WTC11 (cell line): ENCODE data around the gene SMARCA5.

Experiments
- AFF4 ChIP-seq: sonication (generic); formaldehyde crosslinking; IDR thresholded peaks from 2 replicates; pipeline ENCODE4 v1.8.1; 2023; ENCODE audit warnings: mild to moderate bottlenecking, missing genetic modification reagents, borderline replicate concordance
- CTCF ChIP-seq: fragments of 200-600 bp; IDR thresholded peaks from 2 replicates; pipeline ENCODE4 v1.8.0; 2022; ENCODE audit warnings: antibody characterized with exemption
- GTF2I ChIP-seq: fragments of 250-450 bp; sonication (Bioruptor Pico); conservative IDR thresholded peaks from 2 replicates; pipeline ENCODE4 v1.4.0; 2021; ENCODE audit warnings: mild to moderate bottlenecking
- KAT7 ChIP-seq: sonication (generic); formaldehyde crosslinking; IDR thresholded peaks from 2 replicates; pipeline ENCODE4 v1.8.1; 2023; ENCODE audit warnings: missing genetic modification reagents, mild to moderate bottlenecking, borderline replicate concordance
- MAX ChIP-seq: sonication (generic); formaldehyde crosslinking; IDR thresholded peaks from 2 replicates; pipeline ENCODE4 v1.8.0; 2022; ENCODE audit warnings: mild to moderate bottlenecking, missing genetic modification reagents
- MYBL2 ChIP-seq: sonication (generic); formaldehyde crosslinking; IDR thresholded peaks from 2 replicates; pipeline ENCODE4 v1.8.1; 2023; ENCODE audit warnings: mild to moderate bottlenecking, moderate library complexity, missing genetic modification reagents
- PRDM15 ChIP-seq: sonication (generic); formaldehyde crosslinking; IDR thresholded peaks from 2 replicates; pipeline ENCODE4 v1.8.0; 2022; ENCODE audit warnings: missing genetic modification reagents
- TEAD4 ChIP-seq: sonication (generic); formaldehyde crosslinking; IDR thresholded peaks from 2 replicates; pipeline ENCODE4 v1.8.0; 2022; ENCODE audit warnings: mild to moderate bottlenecking, missing genetic modification reagents

GRCh38 chr4:143554728-143555597, 41.5 kb downstream of the SMARCA5 start:
- TF ChIP-seq CTCF (no peak), PRDM15 (no peak), GTF2I (CRISPR knock-in tag) (no peak), MAX (CRISPR knock-in tag) (no peak), MYBL2 (CRISPR knock-in tag) (no peak), KAT7 (CRISPR knock-in tag) (no peak), AFF4 (CRISPR knock-in tag) (no peak), TEAD4 (CRISPR knock-in tag) (no peak)
